Naive thymus-derived CD8-positive, alpha-beta T cell (primary cell): ENCODE data around the gene CACNB1. TPM values are rescaled to one million over a fixed set of nuclear protein-coding genes. Genes with fewer than 3 reads are reported as not detected.

ENCODE experiments used
- ATAC-seq, 2 donors: fragments of 150-1000 bp; cut with Tn5 transposase in 1 of 2; sonication (Bioruptor Pico), chemical (Tn5 transposase) in 1 of 2; 1 replicate in 1 of 2; 2 replicates in 1 of 2; pipeline ENCODE4 v1.10.0; 2021; ENCODE audit warnings: mild to moderate bottlenecking in 2 of 2, moderate library complexity in 2 of 2
- POLR2A ChIA-PET: fragments of 350-600 bp; sonication (Branson Sonifier 250); formaldehyde crosslinking; loops from one replicate; lab custom pipeline; 2021; ENCODE audit warnings: antibody characterized with exemption; lab: Charles Lee
- DNase-seq, 10 donors: peaks; one replicate each; pipeline versions ENCODE4 v3.0.0 to v3.0.0-alpha.2; 2020 to 2022
- H3K27ac Mint-ChIP-seq, 10 donors: one replicate each; pipeline ENCODE4 v1.8.0; 2020 to 2022; ENCODE audit warnings: mild to moderate bottlenecking in 10 of 10, mixed read lengths in 10 of 10, moderate library complexity in 4 of 10, inconsistent platforms in 1 of 10
- H3K27me3 Mint-ChIP-seq, 5 donors: one replicate each; pipeline ENCODE4 v1.8.0; 2021 to 2022; ENCODE audit warnings: mixed read lengths in 5 of 5
- H3K36me3 Mint-ChIP-seq, 3 donors: one replicate each; pipeline ENCODE4 v1.8.0; 2020 to 2022; ENCODE audit warnings: mixed read lengths in 3 of 3, mild to moderate bottlenecking in 2 of 3, inconsistent platforms in 1 of 3
- H3K4me1 Mint-ChIP-seq, 4 donors: one replicate each; pipeline ENCODE4 v1.8.0; 2021 to 2022; ENCODE audit warnings: mixed read lengths in 4 of 4
- H3K4me3 Mint-ChIP-seq, 10 donors: one replicate each; pipeline ENCODE4 v1.8.0; 2020 to 2022; ENCODE audit warnings: mild to moderate bottlenecking in 10 of 10, mixed read lengths in 10 of 10, moderate library complexity in 6 of 10, inconsistent platforms in 1 of 10
- H3K9me3 Mint-ChIP-seq, 9 donors: one replicate each; pipeline ENCODE4 v1.8.0; 2020 to 2022; ENCODE audit warnings: mixed read lengths in 9 of 9, mild to moderate bottlenecking in 3 of 9, inconsistent platforms in 1 of 9, moderate library complexity in 1 of 9
- polyA plus RNA-seq, 3 donors: library from polyadenylated mRNA; unstranded; fragments of 300-500 nt; fragmentation: Illumina TruSeq; gene quantifications; one replicate each; pipeline ENCODE4 v1.2.3, GENCODE V29; 2021
- total RNA-seq, 8 experiments: library from RNA in 2 of 8; stranded (reverse) in 2 of 8; gene quantifications; one replicate each; pipeline ENCODE4 v1.2.3 and lab custom pipeline; 2021 to 2026

Gene CACNB1
- total and polyA plus RNA-seq, 5 experiments from 2014 or later, result 0.75 to 12.0 (median 6.3) TPM; not detected in 1

- Mint-ChIP-seq H3K27ac (no peak overlapping the region), H3K4me3 (no peak overlapping the region), H3K36me3 (peaks cover 4 to 8% (median 6%) of the 10 kb centered on the region in 3 donors), H3K4me1 (peaks cover 10 to 12% (median 11%) of the 10 kb centered on the region in 4 donors), H3K27me3 (peaks cover 0 to 10% (median 0%) of the 10 kb centered on the region in 5 donors), H3K9me3 (peaks cover 0 to 9% (median 0%) of the 10 kb centered on the region in 9 donors)
- ATAC-seq (no peak), DNase-seq (no peak)
- POLR2A ChIA-PET, result interaction anchor here (0.6 to 0.7 kb wide), 2 partner anchors 64 to 346 kb away, joined by 4 to 7 read pairs; no protein-coding TSS in a partner anchor
Measured at GRCh38 chr17:39158623-39159022, 38.8 kb downstream of the CACNB1 start.

DNA sequence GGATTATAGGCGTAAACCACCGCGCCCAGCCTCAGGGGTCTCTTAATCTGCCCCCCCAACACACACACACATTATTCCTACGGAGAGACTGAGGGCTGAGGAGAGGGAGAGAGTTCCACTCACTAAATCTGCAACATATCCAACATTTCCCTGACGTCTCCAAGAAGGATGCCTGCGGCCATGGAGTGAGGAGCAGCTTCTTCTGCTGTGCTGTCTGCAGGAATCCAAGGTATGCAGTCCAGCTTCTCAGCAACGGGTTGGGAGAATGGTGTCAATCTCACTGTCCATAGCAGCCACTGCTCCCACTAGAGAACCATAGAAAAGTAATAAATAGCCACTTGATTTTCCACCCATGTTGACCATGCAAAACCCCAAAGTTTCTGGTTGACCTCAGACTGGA is 41.0 kb downstream of the CACNB1 start:
- peak overlapping the region in 2 of 10 donors; percentile 18 to 58 for H3K4me3 Mint-ChIP-seq

GRCh38 chr17:39155654-39156053 is 41.8 kb downstream of the CACNB1 start:
- H3K36me3 Mint-ChIP-seq, result peaks cover 4 to 8% (median 7%) of the 10 kb centered on the region in 3 donors
- POLR2A ChIA-PET, result interaction anchor here (0.6 kb wide), 1 partner anchor 90 kb away, joined by 6 read pairs; no protein-coding TSS in a partner anchor
- H3K4me3 Mint-ChIP-seq, result peak overlapping the region in 2 of 10 donors; percentile 11 to 97
- peaks cover 26 to 32% (median 30%) of the 10 kb centered on the region in 4 donors for H3K4me1 Mint-ChIP-seq
- peaks cover 0 to 15% (median 0%) of the 10 kb centered on the region in 5 donors for H3K27me3 Mint-ChIP-seq
- H3K27ac Mint-ChIP-seq, result peak overlapping the region in 3 of 10 donors; percentile 31 to 100 (median 81)
- no peak for DNase-seq
- no peak for ATAC-seq
- H3K9me3 Mint-ChIP-seq, result peaks cover 0 to 10% (median 0%) of the 10 kb centered on the region in 9 donors

More for the DNA sequence above, 41.0 kb downstream of the CACNB1 start:
- Mint-ChIP-seq H3K4me1 (peaks cover 26 to 30% (median 26%) of the 10 kb centered on the region in 4 donors), H3K36me3 (peaks cover 4 to 8% (median 7%) of the 10 kb centered on the region in 3 donors), H3K27ac (no peak overlapping the region), H3K27me3 (peaks cover 0 to 15% (median 0%) of the 10 kb centered on the region in 5 donors), H3K9me3 (peaks cover 0 to 10% (median 0%) of the 10 kb centered on the region in 9 donors)
- DNase-seq (no peak), ATAC-seq (no peak)
- POLR2A ChIA-PET, result no interaction called here

GRCh38 chr17:39153599-39154051 is 43.8 kb downstream of the CACNB1 start:
- peaks cover 0 to 15% (median 0%) of the 10 kb centered on the region in 5 donors for H3K27me3 Mint-ChIP-seq
- H3K9me3 Mint-ChIP-seq, result peaks cover 0 to 10% (median 0%) of the 10 kb centered on the region in 9 donors
- H3K4me3 Mint-ChIP-seq, result peak overlapping the region; percentile 97 to 100 (median 99)
- POLR2A ChIA-PET, result interaction anchor here (0.6 to 5.6 kb wide), 36 partner anchors 9 to 690 kb away, joined by 3 to 94 read pairs (median 5); partner anchors contain the start of genes ARL5C, FBXO47, LASP1 and LASP1NB
- peaks cover 40 to 52% (median 47%) of the 10 kb centered on the region in 4 donors for H3K4me1 Mint-ChIP-seq
- ATAC-seq (peak; percentile 53 to 59), DNase-seq (peak; percentile 84 to 98 (median 92))
- H3K36me3 Mint-ChIP-seq, result peaks cover 4 to 8% (median 7%) of the 10 kb centered on the region in 3 donors
- H3K27ac Mint-ChIP-seq, result peak overlapping the region; percentile 91 to 100 (median 96)

DNA sequence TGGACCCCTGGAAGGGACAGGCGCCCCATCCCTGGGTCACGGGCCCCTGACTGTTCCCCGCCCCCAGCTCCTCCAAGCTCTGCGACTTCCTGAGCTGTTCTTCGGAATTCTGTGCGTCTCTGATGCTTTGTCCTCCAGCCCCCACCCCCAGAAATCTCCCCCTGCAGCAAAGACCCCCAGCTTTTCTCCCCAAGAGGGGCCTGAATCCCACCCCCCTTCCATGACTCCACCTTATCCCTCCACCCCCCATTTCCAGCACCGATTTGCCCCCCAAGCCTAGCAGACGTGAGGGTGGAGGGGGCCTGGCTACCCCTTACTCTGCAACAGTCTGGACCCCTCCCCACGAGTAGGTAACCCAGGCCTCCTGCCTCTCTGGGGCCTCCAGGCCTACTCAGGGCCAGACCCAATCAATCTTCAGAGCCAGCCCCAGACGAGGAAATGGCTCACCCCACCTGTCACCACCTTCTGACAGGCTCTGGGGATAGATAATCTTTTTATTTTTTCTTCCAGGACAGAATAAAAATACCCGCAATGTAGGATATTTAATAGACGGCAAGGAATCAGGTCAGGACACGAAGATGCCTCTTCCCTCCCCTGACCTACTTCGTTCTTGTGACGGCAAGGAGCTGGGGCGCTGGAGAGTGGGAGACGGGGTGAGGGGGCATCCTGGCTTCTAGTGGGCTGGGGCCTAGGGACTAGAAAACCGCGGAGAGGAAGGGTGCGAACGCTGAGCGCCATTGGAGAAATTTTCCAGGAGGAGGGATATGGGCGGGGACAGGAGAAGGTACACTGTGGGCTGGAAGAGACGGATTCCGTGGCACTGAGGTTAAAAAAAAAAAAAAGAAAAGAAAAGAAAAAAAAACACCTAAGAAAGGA is 45.3 kb downstream of the CACNB1 start:
- DNase-seq, result peak in 8 of 10 donors; percentile 22 to 74 (median 40)
- POLR2A ChIA-PET, result interaction anchor here (0.6 to 5.6 kb wide), 30 partner anchors 10 to 451 kb away, joined by 3 to 94 read pairs (median 5); partner anchors contain the start of genes ARL5C, LASP1, LASP1NB and MLLT6
- H3K27me3 Mint-ChIP-seq, result peaks cover 0 to 15% (median 0%) of the 10 kb centered on the region in 5 donors
- peak overlapping the region; percentile 97 to 100 (median 99) for H3K4me3 Mint-ChIP-seq
- H3K4me1 Mint-ChIP-seq, result peaks cover 46 to 62% (median 53%) of the 10 kb centered on the region in 4 donors
- ATAC-seq, result peak; percentile 19 to 26
- H3K9me3 Mint-ChIP-seq, result peaks cover 0 to 10% (median 0%) of the 10 kb centered on the region in 9 donors
- H3K27ac Mint-ChIP-seq, result peak overlapping the region; percentile 91 to 100 (median 96)
- peaks cover 4 to 8% (median 7%) of the 10 kb centered on the region in 3 donors for H3K36me3 Mint-ChIP-seq

GRCh38 chr17:39151150-39151942 is 46.1 kb downstream of the CACNB1 start, which contains the start of gene PLXDC1:
TSS of gene PLXDC1 (minus strand) at chr17:39151637. CDS start at chr17:39151437, 200 bp downstream.
- H3K4me1 Mint-ChIP-seq, result peaks cover 47 to 63% (median 55%) of the 10 kb centered on the region in 4 donors
- POLR2A ChIA-PET, result interaction anchor here (0.8 to 5.6 kb wide), 14 partner anchors 49 to 450 kb away, joined by 3 to 94 read pairs (median 5); partner anchors contain the start of genes LASP1, LASP1NB and RPL19
- H3K4me3 Mint-ChIP-seq, result peak within 1 kb of the TSS; percentile 97 to 100 (median 99)
- H3K9me3 Mint-ChIP-seq, result peaks cover 0 to 10% (median 0%) of the 10 kb centered on the region in 9 donors
- peaks cover 4 to 8% (median 7%) of the 10 kb centered on the region in 3 donors for H3K36me3 Mint-ChIP-seq
- DNase-seq (peak in 6 of 10 donors; percentile 25 to 50 (median 35)), ATAC-seq (peak; percentile 2 to 13)
- H3K27me3 Mint-ChIP-seq, result peaks cover 0 to 15% (median 0%) of the 10 kb centered on the region in 5 donors
- peak within 1 kb of the TSS; percentile 91 to 100 (median 96) for H3K27ac Mint-ChIP-seq

GRCh38 chr17:39150795-39151149 is 46.7 kb downstream of the CACNB1 start:
- Mint-ChIP-seq H3K27ac (peak overlapping the region; percentile 38 to 92 (median 80)), H3K27me3 (peaks cover 0 to 15% (median 0%) of the 10 kb centered on the region in 5 donors), H3K9me3 (peaks cover 0 to 10% (median 0%) of the 10 kb centered on the region in 9 donors), H3K36me3 (peaks cover 4 to 8% (median 7%) of the 10 kb centered on the region in 3 donors), H3K4me1 (peaks cover 47 to 64% (median 55%) of the 10 kb centered on the region in 4 donors), H3K4me3 (peak overlapping the region; percentile 75 to 100 (median 86))
- no peak for ATAC-seq
- DNase-seq, result no peak
- POLR2A ChIA-PET, result interaction anchor here (0.9 to 5.6 kb wide), 11 partner anchors 49 to 449 kb away, joined by 3 to 94 read pairs (median 7); partner anchors contain the start of genes LASP1, LASP1NB and RPL19

- ATAC-seq (no peak), DNase-seq (peak in 2 of 10 donors; percentile 25 to 26)
- Mint-ChIP-seq H3K9me3 (peaks cover 0 to 10% (median 0%) of the 10 kb centered on the region in 9 donors), H3K27ac (peak overlapping the region; percentile 11 to 91 (median 82)), H3K4me3 (peak overlapping the region; percentile 75 to 100 (median 86)), H3K36me3 (peaks cover 4 to 8% (median 7%) of the 10 kb centered on the region in 3 donors), H3K4me1 (peaks cover 51 to 70% (median 58%) of the 10 kb centered on the region in 4 donors), H3K27me3 (peaks cover 0 to 15% (median 0%) of the 10 kb centered on the region in 5 donors)
- POLR2A ChIA-PET, result interaction anchor here (0.9 to 5.6 kb wide), 5 partner anchors 50 to 133 kb away, joined by 3 to 94 read pairs (median 39); no protein-coding TSS in a partner anchor
Measured at GRCh38 chr17:39150104-39150634, 47.3 kb downstream of the CACNB1 start.

GRCh38 chr17:39147221-39148185 is 50.0 kb downstream of the CACNB1 start:
- Mint-ChIP-seq H3K36me3 (peaks cover 0 to 3% (median 0%) of the 10 kb centered on the region in 3 donors), H3K4me3 (peak overlapping the region in 4 of 10 donors; percentile 22 to 54 (median 35)), H3K27ac (peak overlapping the region in 6 of 10 donors; percentile 16 to 66 (median 46)), H3K27me3 (peaks cover 0 to 8% (median 0%) of the 10 kb centered on the region in 5 donors), H3K4me1 (peaks cover 34 to 60% (median 49%) of the 10 kb centered on the region in 4 donors), H3K9me3 (no peaks in the 10 kb centered on the region)
- POLR2A ChIA-PET, result interaction anchor here (0.6 kb wide), 1 partner anchor 68 kb away, joined by 3 read pairs; no protein-coding TSS in a partner anchor
- ATAC-seq, result no peak
- DNase-seq, result no peak

GRCh38 chr17:39146273-39146672 is 51.2 kb downstream of the CACNB1 start:
- peaks cover 0 to 10% (median 0%) of the 10 kb centered on the region in 3 donors for H3K36me3 Mint-ChIP-seq
- DNase-seq, result no peak
- peaks cover 0 to 8% (median 0%) of the 10 kb centered on the region in 5 donors for H3K27me3 Mint-ChIP-seq
- peaks cover 27 to 55% (median 42%) of the 10 kb centered on the region in 4 donors for H3K4me1 Mint-ChIP-seq
- no peaks in the 10 kb centered on the region for H3K9me3 Mint-ChIP-seq
- POLR2A ChIA-PET, result interaction anchor here (1.8 kb wide), 1 partner anchor 54 kb away, joined by 8 read pairs; no protein-coding TSS in a partner anchor
- H3K4me3 Mint-ChIP-seq, result no peak overlapping the region
- no peak for ATAC-seq
- H3K27ac Mint-ChIP-seq, result no peak overlapping the region
